ENCODE measurements around the gene HNRNPR. TPM values are rescaled to one million over a fixed set of nuclear protein-coding genes. Genes with fewer than 3 reads are reported as not detected.

The HNRNPR gene
- total RNA-seq, 6 experiments from 2014 or later = 27.5 to 44.2 (median 32.0) TPM

DNA sequence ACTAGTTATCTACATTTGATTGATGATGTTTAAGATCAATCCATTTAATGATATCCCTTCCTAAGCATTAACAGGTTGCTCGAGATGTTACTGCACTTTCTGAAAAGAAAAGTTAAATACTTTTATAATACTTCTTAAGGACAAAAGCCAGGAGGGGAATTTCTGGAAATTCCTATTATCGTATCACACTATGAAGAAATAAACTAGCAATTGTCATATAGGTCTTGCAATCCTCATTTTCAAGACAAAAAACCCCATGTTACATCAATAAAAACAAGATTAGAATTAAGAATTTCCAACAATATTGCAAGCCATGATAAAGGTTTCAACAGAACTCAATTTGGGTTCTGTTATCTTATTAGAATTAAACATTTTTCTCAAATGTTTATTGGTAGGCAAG, 47.2 kb downstream of the HNRNPR start:
- no peaks in the 10 kb centered on the region for H3K9me3 ChIP-seq
- intact Hi-C loops (cut with DNase I) = no loop called here
- peaks cover 0 to 18% (median under 1%) of the 10 kb centered on the region in 4 donors for H3K36me3 ChIP-seq
- ATAC-seq (no peak), DNase-seq (no peak)
- no peak for TF ChIP-seq POLR2A (IDR thresholded peaks at IDR 0.05)
- TF ChIP-seq, protein P1, sequence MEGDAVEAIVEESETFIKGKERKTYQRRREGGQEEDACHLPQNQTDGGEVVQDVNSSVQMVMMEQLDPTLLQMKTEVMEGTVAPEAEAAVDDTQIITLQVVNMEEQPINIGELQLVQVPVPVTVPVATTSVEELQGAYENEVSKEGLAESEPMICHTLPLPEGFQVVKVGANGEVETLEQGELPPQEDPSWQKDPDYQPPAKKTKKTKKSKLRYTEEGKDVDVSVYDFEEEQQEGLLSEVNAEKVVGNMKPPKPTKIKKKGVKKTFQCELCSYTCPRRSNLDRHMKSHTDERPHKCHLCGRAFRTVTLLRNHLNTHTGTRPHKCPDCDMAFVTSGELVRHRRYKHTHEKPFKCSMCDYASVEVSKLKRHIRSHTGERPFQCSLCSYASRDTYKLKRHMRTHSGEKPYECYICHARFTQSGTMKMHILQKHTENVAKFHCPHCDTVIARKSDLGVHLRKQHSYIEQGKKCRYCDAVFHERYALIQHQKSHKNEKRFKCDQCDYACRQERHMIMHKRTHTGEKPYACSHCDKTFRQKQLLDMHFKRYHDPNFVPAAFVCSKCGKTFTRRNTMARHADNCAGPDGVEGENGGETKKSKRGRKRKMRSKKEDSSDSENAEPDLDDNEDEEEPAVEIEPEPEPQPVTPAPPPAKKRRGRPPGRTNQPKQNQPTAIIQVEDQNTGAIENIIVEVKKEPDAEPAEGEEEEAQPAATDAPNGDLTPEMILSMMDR (IDR thresholded peaks at IDR 0.05) = no peak
- H3K4me3 ChIP-seq = no peak overlapping the region
- H3K4me1 ChIP-seq = no peaks in the 10 kb centered on the region
- no peaks in the 10 kb centered on the region for H3K27me3 ChIP-seq
- WGBS (ENCODE audit: insufficient coverage, low coverage, low lambda C conversion rate, missing lambda C conversion rate) = 93% methylated on average over 2 of the region's 2 CpGs
- H3K27ac ChIP-seq = no peak overlapping the region

DNA sequence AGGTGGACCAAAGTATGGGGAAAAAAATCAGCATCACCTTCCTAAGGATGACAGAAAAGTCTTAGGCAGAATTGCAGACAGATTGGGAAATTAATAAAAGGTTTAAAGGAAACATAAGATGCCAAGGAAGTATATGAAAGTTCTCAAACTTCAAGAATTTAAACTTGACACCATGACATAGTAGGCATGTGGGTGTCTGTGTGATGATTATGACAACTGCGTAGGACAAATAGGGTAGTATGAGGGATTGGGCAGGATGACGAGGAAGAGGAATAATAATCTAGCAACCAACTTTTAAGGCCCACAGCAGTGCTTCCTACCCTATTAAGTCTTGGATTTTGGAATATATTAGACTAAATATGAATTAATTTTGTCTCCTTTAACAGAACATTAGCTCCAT, 52.4 kb downstream of the HNRNPR start:
- Histone ChIP-seq H3K27me3 (no peaks in the 10 kb centered on the region), H3K4me3 (no peak overlapping the region), H3K27ac (peak overlapping the region in 1 of 3 donors; percentile 27), H3K36me3 (peaks cover 0 to 2% (median 0%) of the 10 kb centered on the region in 4 donors), H3K9me3 (no peaks in the 10 kb centered on the region), H3K4me1 (no peaks in the 10 kb centered on the region)
- TF ChIP-seq, protein P1 (IDR thresholded peaks at IDR 0.05) = no peak
- TF ChIP-seq POLR2A (IDR thresholded peaks at IDR 0.05) = no peak
- ATAC-seq (no peak), DNase-seq (no peak)
- WGBS (ENCODE audit: insufficient coverage, low coverage, low lambda C conversion rate, missing lambda C conversion rate) = 76% methylated on average over 2 of the region's 2 CpGs
- intact Hi-C loops (cut with DNase I) = no loop called here

DNA sequence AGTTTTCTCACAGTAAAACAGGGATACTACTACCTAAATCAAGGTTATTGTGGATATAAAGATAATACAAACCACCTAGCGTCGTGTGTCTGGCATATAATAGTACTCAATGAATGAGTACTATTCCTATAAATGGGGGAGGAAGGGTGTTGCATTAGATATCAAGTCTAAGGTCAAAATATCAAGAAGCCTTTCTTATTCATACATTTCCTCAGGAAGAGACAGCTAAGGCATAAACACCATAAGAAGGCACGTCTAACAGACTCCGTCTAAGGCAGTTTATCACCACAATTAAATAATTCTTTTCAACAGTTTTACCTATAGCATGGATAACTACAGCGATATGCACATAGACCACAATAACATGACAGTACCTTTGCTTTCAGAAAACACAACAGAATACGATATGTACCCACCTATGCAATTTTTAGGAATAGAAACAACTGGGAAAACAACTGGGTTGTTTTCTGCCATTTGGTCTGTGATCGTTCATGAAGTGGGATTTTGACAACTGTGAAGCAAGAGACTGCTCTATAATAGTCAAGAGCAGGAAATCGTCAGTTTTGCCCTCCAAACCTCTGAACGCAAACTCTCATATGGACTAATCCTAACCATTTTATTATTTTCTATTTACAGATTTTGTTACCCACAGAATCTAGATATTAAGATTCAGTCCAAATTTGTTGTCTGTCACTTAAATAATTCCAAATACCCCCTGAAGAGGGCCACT, 53.1 kb downstream of the HNRNPR start:
- peak overlapping the region in 1 of 3 donors; percentile 27 for H3K27ac ChIP-seq

DNA sequence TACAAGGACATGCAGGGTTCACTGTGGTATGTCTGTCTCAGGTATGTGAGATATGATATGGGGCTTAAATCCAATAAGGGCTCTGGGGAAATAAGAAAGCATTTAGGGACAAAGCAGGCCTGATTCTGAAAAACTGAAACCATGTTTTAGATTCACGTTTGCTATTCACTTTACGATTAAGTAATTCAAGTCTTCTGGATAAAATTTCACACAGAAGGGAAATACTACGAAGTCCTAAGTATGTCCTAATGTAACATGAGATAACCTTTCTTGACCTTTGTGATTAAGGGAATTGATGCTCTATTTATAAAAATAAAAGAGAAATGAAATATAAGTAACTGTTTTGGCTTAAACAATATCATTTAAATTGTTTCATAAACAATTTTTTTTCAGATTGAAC, 55.4 kb downstream of the HNRNPR start:
- TF ChIP-seq, protein P1 (IDR thresholded peaks at IDR 0.05) = no peak
- TF ChIP-seq POLR2A (IDR thresholded peaks at IDR 0.05) = no peak
- no peak overlapping the region for H3K27ac ChIP-seq
- DNase-seq (no peak), ATAC-seq (no peak)
- intact Hi-C loops (cut with DNase I) = no loop called here
- peaks cover 0 to 17% (median 7%) of the 10 kb centered on the region in 4 donors for H3K4me1 ChIP-seq
- no peaks in the 10 kb centered on the region for H3K36me3 ChIP-seq
- H3K9me3 ChIP-seq = no peaks in the 10 kb centered on the region
- H3K4me3 ChIP-seq = no peak overlapping the region
- WGBS (ENCODE audit: insufficient coverage, low coverage, low lambda C conversion rate, missing lambda C conversion rate) = 10% methylated on average over 3 of the region's 3 CpGs
- no peaks in the 10 kb centered on the region for H3K27me3 ChIP-seq

More for the DNA sequence above, 53.1 kb downstream of the HNRNPR start:
- H3K36me3 ChIP-seq = peaks cover 0 to 2% (median 0%) of the 10 kb centered on the region in 4 donors
- TF ChIP-seq, protein P1 (IDR thresholded peaks at IDR 0.05) = no peak
- TF ChIP-seq POLR2A (IDR thresholded peaks at IDR 0.05) = no peak
- DNase-seq (no peak), ATAC-seq (peak in 3 of 4 donors; percentile 39 to 74 (median 67))
- intact Hi-C loops (cut with DNase I) = no loop called here
- no peak overlapping the region for H3K4me3 ChIP-seq
- no peaks in the 10 kb centered on the region for H3K27me3 ChIP-seq
- WGBS (ENCODE audit: insufficient coverage, low coverage, low lambda C conversion rate, missing lambda C conversion rate) = 83% methylated on average over 9 of the region's 9 CpGs
- H3K9me3 ChIP-seq = no peaks in the 10 kb centered on the region
- no peaks in the 10 kb centered on the region for H3K4me1 ChIP-seq
